Myocyte (in vitro differentiated cells): ENCODE data around the gene TRPM5. TPM values are rescaled to one million over a fixed set of nuclear protein-coding genes. Genes with fewer than 3 reads are reported as not detected.

ENCODE experiments used
- total RNA-seq: library from RNA; depleted of rRNA; stranded (reverse); fragments of >200 nt; gene quantifications from 2 replicates; pipeline ENCODE4 v1.2.3, GENCODE V29; 2014

TRPM5 gene
- total RNA-seq, 1 donor from 2014 or later = not detected

Other genes starting within 250 kb of the TRPM5 start
- gene ASCL2, start 173.9 kb downstream of the TRPM5 start, total RNA-seq = not detected in 2 replicates
- not detected in 2 replicates for gene C11orf21, start 142.6 kb downstream of the TRPM5 start, total RNA-seq
- not detected in 2 replicates for gene TSPAN32, start 142.5 kb downstream of the TRPM5 start, total RNA-seq
- 429 and 434 TPM in 2 replicates for gene CD81, start 67.2 kb downstream of the TRPM5 start, total RNA-seq
- 43.3 and 47.1 TPM in 2 replicates for gene TSSC4, start 43.8 kb downstream of the TRPM5 start, total RNA-seq
- gene KCNQ1, start 494 bp upstream of the TRPM5 start, total RNA-seq = 0.32 TPM in 1 of 2 replicates, not detected in the other